Muscle of arm (tissue), 12 donors: ENCODE results near the gene ARFIP2. TPM values are rescaled to one million over a fixed set of nuclear protein-coding genes. Genes with fewer than 3 reads are reported as not detected.

Experiments
- DNase-seq: peaks from one replicate; pipeline ENCODE4 v3.0.0-alpha.2; 2013
- polyA plus RNA-seq, 12 donors: library from polyadenylated mRNA; unstranded; fragments of 120-200 nt; gene quantifications; one replicate each; pipeline ENCODE4 v1.2.1, GENCODE V29; 2013; ENCODE audit not compliant: insufficient read length in 12 of 12

The ARFIP2 gene
- polyA plus RNA-seq, 12 donors = 25.7 to 57.2 (median 34.5) TPM; not detected in 1

GRCh38 chr11:6448574-6448973 lies 32.6 kb downstream of the ARFIP2 start:
- DNase-seq = no peak

- peak; percentile 25 for DNase-seq
These were observed 37.7 kb downstream of the ARFIP2 start for GRCh38 chr11:6443269-6444003.

- DNase-seq = no peak
These were observed 38.7 kb downstream of the ARFIP2 start for GRCh38 chr11:6442441-6442840.

GRCh38 chr11:6440906-6441358 lies 40.2 kb downstream of the ARFIP2 start, which contains the start of gene HPX:
HPX (minus strand) TSS chr11:6440987; CDS start chr11:6440963, 24 bp downstream.
- DNase-seq = no peak

DNA sequence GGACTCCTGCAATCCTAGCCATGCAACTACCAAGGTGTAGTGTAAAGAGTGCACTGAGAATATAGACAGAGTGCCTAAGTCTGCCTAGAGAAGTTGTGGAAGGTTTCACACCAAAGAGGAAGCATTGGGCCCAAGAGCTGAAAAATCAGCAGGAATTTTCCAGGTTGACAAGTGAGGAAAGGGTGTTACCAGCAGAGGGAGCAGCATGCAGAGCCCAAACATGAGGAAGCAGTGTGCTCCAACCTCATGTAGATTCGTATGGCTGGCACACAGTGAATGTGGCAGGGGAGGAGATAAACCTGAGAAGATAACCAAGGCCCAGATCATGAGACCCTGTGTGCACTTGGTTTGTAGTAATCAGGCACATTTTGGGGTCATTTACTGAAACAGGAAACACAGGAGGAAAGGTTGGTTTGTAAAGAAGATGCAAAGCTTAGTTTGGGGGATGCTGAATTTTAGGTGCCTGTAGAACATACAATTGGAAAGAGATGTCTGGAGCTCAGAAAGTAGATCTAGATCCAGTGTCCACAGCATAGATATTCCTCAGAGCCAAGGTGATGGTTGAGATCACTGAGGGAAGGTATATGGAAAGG lies 42.1 kb downstream of the ARFIP2 start:
- peak; percentile 16 for DNase-seq

DNA sequence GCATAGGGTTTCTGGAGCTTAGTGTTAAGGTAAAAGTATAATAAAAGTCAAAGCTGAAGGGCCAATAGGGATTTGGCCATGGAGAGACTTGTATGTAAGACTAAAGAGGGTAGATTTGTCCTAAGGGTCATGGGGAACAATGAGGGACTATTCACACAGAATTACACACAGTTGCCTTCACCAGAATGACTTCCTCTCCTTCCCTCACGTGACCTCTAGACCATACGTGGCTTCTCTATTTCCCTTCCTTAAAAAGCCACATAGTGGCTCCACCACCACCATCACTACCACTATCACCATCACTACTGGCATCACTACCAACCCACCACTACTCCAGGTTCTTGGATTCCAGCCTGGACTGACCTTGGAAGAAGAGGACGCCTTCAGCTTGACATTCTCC lies 43.1 kb downstream of the ARFIP2 start:
- DNase-seq = no peak

DNA sequence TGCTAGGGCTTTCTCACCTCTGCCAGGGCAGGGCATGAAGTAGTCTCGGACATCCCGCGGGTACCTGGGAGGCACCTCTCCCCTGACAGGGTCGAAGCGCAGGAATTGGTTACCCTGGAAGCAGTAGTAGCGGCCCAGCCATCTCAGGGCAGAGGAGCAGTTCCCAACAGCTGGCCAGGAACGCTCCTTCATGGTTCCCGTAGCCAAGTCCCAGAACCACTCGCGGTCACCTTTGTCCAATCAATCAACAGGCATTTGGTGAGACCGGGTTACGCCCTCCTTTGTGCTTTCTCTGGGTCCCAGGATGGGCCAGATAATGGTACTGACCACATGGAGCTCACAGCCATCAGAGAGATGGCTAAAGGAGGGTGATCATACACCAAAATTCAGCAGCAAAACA lies 43.7 kb downstream of the ARFIP2 start:
- no peak for DNase-seq

GRCh38 chr11:6433998-6434660 lies 47.0 kb downstream of the ARFIP2 start:
- DNase-seq = no peak

DNA sequence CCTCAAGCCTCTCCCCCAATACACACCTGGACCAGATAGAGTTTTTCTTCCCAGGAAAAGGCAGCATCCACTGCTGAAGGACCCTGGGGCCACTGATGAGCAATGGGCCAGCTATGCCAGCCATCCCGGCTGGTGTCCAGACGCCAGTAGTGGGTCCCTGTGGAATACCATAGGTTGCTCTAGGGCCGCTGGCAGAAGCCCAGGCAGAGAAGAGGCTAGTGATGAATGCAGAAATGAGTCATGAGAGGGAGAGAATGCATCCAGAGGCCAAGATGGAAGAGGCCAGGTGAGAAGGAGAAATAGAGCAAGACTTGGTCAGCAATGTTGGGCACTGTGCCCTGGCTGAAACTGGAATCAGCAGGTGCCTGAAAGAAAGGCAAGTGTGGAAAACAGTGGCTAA lies 49.3 kb downstream of the ARFIP2 start:
- no peak for DNase-seq

GRCh38 chr11:6427516-6427915 lies 53.6 kb downstream of the ARFIP2 start:
- DNase-seq = no peak

Other genes with a start within 250 kb of the ARFIP2 start
- gene FHIP1B, start 246.7 kb downstream of the ARFIP2 start, polyA plus RNA-seq = 10 to 100 TPM in 11 of 12 donors, not detected in 1; 19.2 to 53.0 (median 26.6) TPM
- under 1 TPM in 7 of 12 donors, not detected in 5; 0.10 to 0.36 (median 0.16) TPM for gene CNGA4, start 242.2 kb downstream of the ARFIP2 start, polyA plus RNA-seq
- gene CCKBR, start 221.5 kb downstream of the ARFIP2 start, polyA plus RNA-seq = under 1 TPM in 2 of 12 donors, not detected in 10; 0.07 to 0.25 TPM
- gene CAVIN3, start 160.8 kb downstream of the ARFIP2 start, polyA plus RNA-seq = 10 to 100 TPM in 11 of 12 donors, not detected in 1; 18.1 to 37.8 (median 21.3) TPM
- gene SMPD1, start 90.9 kb downstream of the ARFIP2 start, polyA plus RNA-seq = 10 to 100 TPM in 10 of 12 donors, 1 to 10 TPM in 1, not detected in 1; 9.7 to 28.5 (median 23.4) TPM
- 10 to 100 TPM in 11 of 12 donors, not detected in 1; 20.5 to 32.5 (median 28.1) TPM for gene APBB1, start 62.2 kb downstream of the ARFIP2 start, polyA plus RNA-seq
- 1 to 10 TPM in 10 of 12 donors, not detected in 2; 1.1 to 6.6 (median 1.8) TPM for gene HPX, start 40.3 kb downstream of the ARFIP2 start, polyA plus RNA-seq
- 10 to 100 TPM in 11 of 12 donors, not detected in 1; 11.3 to 27.6 (median 13.7) TPM for gene TRIM3, start 7.4 kb downstream of the ARFIP2 start, polyA plus RNA-seq
- gene TIMM10B, start 170 bp upstream of the ARFIP2 start, polyA plus RNA-seq = 10 to 100 TPM in 11 of 12 donors, not detected in 1; 14.6 to 24.2 (median 20.1) TPM
- gene DNHD1, start 15.9 kb upstream of the ARFIP2 start, polyA plus RNA-seq = 10 to 100 TPM in 4 of 12 donors, 1 to 10 TPM in 7, not detected in 1; 3.7 to 12.6 (median 8.2) TPM
- gene RRP8, start 122.3 kb upstream of the ARFIP2 start, polyA plus RNA-seq = 10 to 100 TPM in 11 of 12 donors, not detected in 1; 18.6 to 23.3 (median 19.2) TPM
- gene ILK, start 122.4 kb upstream of the ARFIP2 start, polyA plus RNA-seq = 100 to 1,000 TPM in 11 of 12 donors, not detected in 1; 120 to 152 (median 136) TPM
- gene TAF10, start 130.9 kb upstream of the ARFIP2 start, polyA plus RNA-seq = 100 to 1,000 TPM in 8 of 12 donors, 10 to 100 TPM in 3, not detected in 1; 54.3 to 126 (median 109) TPM
- 10 to 100 TPM in 11 of 12 donors, not detected in 1; 37.1 to 78.2 (median 41.9) TPM for gene TPP1, start 138.1 kb upstream of the ARFIP2 start, polyA plus RNA-seq
- gene DCHS1, start 174.5 kb upstream of the ARFIP2 start, polyA plus RNA-seq = 10 to 100 TPM in 11 of 12 donors, not detected in 1; 32.3 to 51.2 (median 39.6) TPM
- 10 to 100 TPM in 11 of 12 donors, not detected in 1; 53.7 to 70.9 (median 61.2) TPM for gene MRPL17, start 202.0 kb upstream of the ARFIP2 start, polyA plus RNA-seq